HCT116 (cell line): ENCODE results near the gene CHST12. TPM values are rescaled to one million over a fixed set of nuclear protein-coding genes. Genes with fewer than 3 reads are reported as not detected.

Source experiments
- ATAC-seq: fragments of 200-7000 bp; cut with Tn5 transposase; 2 replicates; pipeline ENCODE4 v1.9.1; 2020; ENCODE audit warnings: mild to moderate bottlenecking, moderate library complexity
- BruUV-seq: library from RNA; stranded (reverse); fragments of 400-500 nt; replicated peaks from 2 replicates; lab custom pipeline; 2021; lab: Mats Ljungman, UMichigan
- CTCF ChIA-PET: fragments of 300-600 bp; sonication (Branson Sonifier 250); formaldehyde crosslinking; loops from one replicate; lab custom pipeline; 2021; ENCODE audit warnings: antibody characterized with exemption; lab: Charles Lee
- POLR2A ChIA-PET: fragments of 300-600, 350-600 bp; sonication (Branson Sonifier 250); formaldehyde crosslinking; loops from one replicate; lab custom pipeline; 2021; ENCODE audit warnings: antibody characterized with exemption; lab: Charles Lee
- RAD21 ChIA-PET, 2 experiments: fragments of 300-600 bp; sonication (Branson Sonifier 250); formaldehyde crosslinking; loops; one replicate each; lab custom pipeline; 2023; ENCODE audit warnings: low total read pairs in 2 of 2; ENCODE audit not compliant: uncharacterized antibody in 2 of 2, unreplicated experiment in 2 of 2, low non-redundant PET in 1 of 2; lab: Charles Lee
- DNase-seq: peaks from one replicate; pipeline ENCODE4 v3.0.0-alpha.2; 2010; ENCODE audit warnings: low read depth, low spot score
- H2AFZ ChIP-seq: fragments of 200-600 bp; shearing (Covaris generic), sonication (generic); 2 replicates; pipeline ENCODE4 v1.6.1; 2017; ENCODE audit warnings: low read depth, mixed run types, mixed read lengths, antibody characterized with exemption, low read length; ENCODE audit not compliant: poor library complexity, severe bottlenecking
- H3K27ac ChIP-seq: 2 replicates; pipeline ENCODE4 v1.5.1; 2012; ENCODE audit warnings: low read depth, low read length
- H3K27me3 ChIP-seq: fragments of 200-600 bp; sonication (generic); 2 replicates; pipeline ENCODE4 v1.6.1; 2016; ENCODE audit warnings: mixed run types, low read length, mixed read lengths; ENCODE audit not compliant: insufficient read depth
- H3K36me3 ChIP-seq, 2 experiments: fragments of 200-500 bp in 1 of 2; fragments of 200-600 bp in 1 of 2; sonication (Bioruptor generic) in 1 of 2; sonication (generic) in 1 of 2; 2 replicates each; pipeline versions ENCODE4 v1.5.1 to v1.6.1; 2014 to 2016; ENCODE audit warnings: low read length in 2 of 2, inconsistent platforms in 1 of 2, mixed read lengths in 1 of 2, mixed run types in 1 of 2; ENCODE audit not compliant: insufficient read depth in 2 of 2, control insufficient read depth in 1 of 2
- H3K4me1 ChIP-seq, 2 experiments: fragments of 200-600 bp in 1 of 2; sonication (generic) in 1 of 2; 2 replicates each; pipeline versions ENCODE4 v1.5.1 to v1.6.1; 2012 to 2017; ENCODE audit warnings: low read length in 2 of 2, inconsistent platforms in 1 of 2, mild to moderate bottlenecking in 1 of 2, mixed read lengths in 1 of 2, mixed run types in 1 of 2, moderate library complexity in 1 of 2; ENCODE audit not compliant: insufficient read depth in 2 of 2, control insufficient read depth in 1 of 2
- H3K4me2 ChIP-seq: fragments of 200-600 bp; sonication (generic); 2 replicates; pipeline ENCODE4 v1.6.1; 2017; ENCODE audit warnings: mixed run types, low read length, mixed read lengths
- H3K4me3 ChIP-seq, 2 experiments: fragments of 200-600 bp in 1 of 2; sonication (generic) in 1 of 2; replicated peaks in 1 of 2; 2 replicates each; pipeline ENCODE4 v1.5.1; 2011 to 2016; ENCODE audit warnings: low read length in 2 of 2, control low read depth in 1 of 2, low read depth in 1 of 2, mild to moderate bottlenecking in 1 of 2, mixed read lengths in 1 of 2, mixed run types in 1 of 2
- H3K79me2 ChIP-seq: fragments of 200-600 bp; sonication (generic); 2 replicates; pipeline ENCODE4 v1.6.1; 2017; ENCODE audit warnings: mild to moderate bottlenecking, mixed run types, low read length, moderate library complexity, mixed read lengths; ENCODE audit not compliant: insufficient read depth
- H3K9ac ChIP-seq: fragments of 200-600 bp; sonication (generic); 2 replicates; pipeline ENCODE4 v1.6.1; 2016; ENCODE audit warnings: low read length, mixed read lengths
- H3K9me2 ChIP-seq: fragments of 200-600 bp; sonication (generic), shearing (Covaris generic); 2 replicates; pipeline ENCODE4 v1.6.1; 2017; ENCODE audit warnings: mixed run types, mild to moderate bottlenecking, moderate library complexity; ENCODE audit not compliant: insufficient read depth
- H3K9me3 ChIP-seq, 2 experiments: fragments of 200-500 bp in 1 of 2; fragments of 200-600 bp in 1 of 2; sonication (Bioruptor generic) in 1 of 2; sonication (generic) in 1 of 2; 2 replicates each; pipeline ENCODE4 v1.6.1; 2014 to 2017; ENCODE audit warnings: low read length in 2 of 2, mixed read lengths in 2 of 2, inconsistent platforms in 1 of 2, low read depth in 1 of 2, mild to moderate bottlenecking in 1 of 2, mixed run types in 1 of 2, moderate library complexity in 1 of 2; ENCODE audit not compliant: control insufficient read depth in 1 of 2, insufficient read depth in 1 of 2
- H4K20me1 ChIP-seq: fragments of 200-600 bp; sonication (generic), shearing (Covaris generic); 2 replicates; pipeline ENCODE4 v1.6.1; 2017; ENCODE audit warnings: mixed run types, mild to moderate bottlenecking, moderate library complexity; ENCODE audit not compliant: insufficient read depth
- CEBPB ChIP-seq: IDR thresholded peaks from 2 replicates; pipeline ENCODE4 v1.6.1; 2012; ENCODE audit warnings: low read depth
- EGR1 ChIP-seq: IDR thresholded peaks from 2 replicates; pipeline ENCODE4 v1.6.1; 2012; ENCODE audit warnings: low read depth
- ELF1 ChIP-seq: IDR thresholded peaks from 2 replicates; pipeline ENCODE4 v1.6.1; 2012; ENCODE audit warnings: low read depth, borderline replicate concordance
- EZH2 ChIP-seq: fragments of 200-600 bp; sonication (generic); IDR thresholded peaks from 2 replicates; pipeline ENCODE4 v1.6.1; 2017; ENCODE audit warnings: antibody characterized with exemption, mixed run types
- FOSL1 ChIP-seq: IDR thresholded peaks from 2 replicates; pipeline ENCODE4 v1.6.1; 2012; ENCODE audit warnings: low read depth
- JUND ChIP-seq: IDR thresholded peaks from 2 replicates; pipeline ENCODE4 v1.6.1; 2012
- TCF7L2 ChIP-seq: IDR thresholded peaks from 2 replicates; pipeline ENCODE4 v1.7.0; 2011; ENCODE audit warnings: borderline replicate concordance, inconsistent platforms; ENCODE audit not compliant: insufficient read depth, insufficient read length; ENCODE audit errors: extremely low read depth
- ZNF274 ChIP-seq: fragments of 200-500 bp; sonication (Bioruptor generic); IDR thresholded peaks from 2 replicates; pipeline ENCODE4 v1.6.1; 2014; ENCODE audit warnings: mild to moderate bottlenecking, low read depth, low read length, inconsistent platforms
- intact Hi-C: fragments of 100-400 bp; cut with micrococcal nuclease; formaldehyde crosslinking; loops from 2 replicates; pipeline ENCODE4 v1.10.0; 2022
- total RNA-seq: library from RNA; stranded (reverse); gene quantifications from one replicate; pipeline ENCODE4 v1.2.1, GENCODE V29; 2021; ENCODE audit not compliant: unreplicated experiment
- TF ChIP-seq, protein P1 (sequence below), 3 experiments: fragments of 200-600 bp in 1 of 3; sonication (generic) in 1 of 3; IDR thresholded peaks in 2 of 3; conservative IDR thresholded peaks in 1 of 3; 2 replicates each; pipeline ENCODE4 v1.5.1; 2012 to 2017; ENCODE audit warnings: low read depth in 2 of 3, low read length in 2 of 3, antibody characterized with exemption in 1 of 3, borderline replicate concordance in 1 of 3, control low read depth in 1 of 3, mild to moderate bottlenecking in 1 of 3, mixed read lengths in 1 of 3, mixed run types in 1 of 3, moderate library complexity in 1 of 3; ENCODE audit not compliant: insufficient read depth in 1 of 3
- TF ChIP-seq, protein P2 (sequence below): IDR thresholded peaks from 2 replicates; pipeline ENCODE4 v1.6.1; 2012

Gene CHST12
- total RNA-seq, 1 experiment from 2014 or later, result 14.2 TPM

DNA sequence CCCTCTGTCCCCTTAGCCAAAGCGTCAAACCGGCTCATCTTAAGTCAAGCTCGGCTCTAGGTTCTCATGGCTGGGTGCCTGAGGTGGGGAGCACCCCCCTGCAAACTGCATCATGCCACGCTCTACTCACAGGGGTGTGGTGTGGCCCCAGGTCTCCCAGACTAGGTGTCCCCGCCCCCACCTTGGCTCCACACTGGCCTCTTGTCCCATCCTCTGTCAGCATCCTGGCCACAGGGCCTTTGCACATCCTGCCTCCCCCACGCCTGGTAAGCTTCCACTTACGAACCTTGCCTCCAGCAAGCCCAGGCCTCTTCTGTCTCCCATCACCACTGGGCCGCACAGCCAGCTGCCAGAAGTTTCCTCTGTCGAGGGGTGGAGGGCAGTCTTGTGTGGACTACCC, 93.0 kb downstream of the CHST12 start (continued):
- TF ChIP-seq, protein P1, sequence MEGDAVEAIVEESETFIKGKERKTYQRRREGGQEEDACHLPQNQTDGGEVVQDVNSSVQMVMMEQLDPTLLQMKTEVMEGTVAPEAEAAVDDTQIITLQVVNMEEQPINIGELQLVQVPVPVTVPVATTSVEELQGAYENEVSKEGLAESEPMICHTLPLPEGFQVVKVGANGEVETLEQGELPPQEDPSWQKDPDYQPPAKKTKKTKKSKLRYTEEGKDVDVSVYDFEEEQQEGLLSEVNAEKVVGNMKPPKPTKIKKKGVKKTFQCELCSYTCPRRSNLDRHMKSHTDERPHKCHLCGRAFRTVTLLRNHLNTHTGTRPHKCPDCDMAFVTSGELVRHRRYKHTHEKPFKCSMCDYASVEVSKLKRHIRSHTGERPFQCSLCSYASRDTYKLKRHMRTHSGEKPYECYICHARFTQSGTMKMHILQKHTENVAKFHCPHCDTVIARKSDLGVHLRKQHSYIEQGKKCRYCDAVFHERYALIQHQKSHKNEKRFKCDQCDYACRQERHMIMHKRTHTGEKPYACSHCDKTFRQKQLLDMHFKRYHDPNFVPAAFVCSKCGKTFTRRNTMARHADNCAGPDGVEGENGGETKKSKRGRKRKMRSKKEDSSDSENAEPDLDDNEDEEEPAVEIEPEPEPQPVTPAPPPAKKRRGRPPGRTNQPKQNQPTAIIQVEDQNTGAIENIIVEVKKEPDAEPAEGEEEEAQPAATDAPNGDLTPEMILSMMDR (IDR thresholded peaks at IDR 0.05 in 2 of 3, conservative IDR thresholded peaks at IDR 0.05 in 1 of 3; ENCODE audit: borderline replicate concordance in 1 of 3, insufficient read depth in 1 of 3, low read depth in 2 of 3, low read length in 2 of 3), result no peak
- TF ChIP-seq TCF7L2 (no peak), EZH2 (no peak)

DNA sequence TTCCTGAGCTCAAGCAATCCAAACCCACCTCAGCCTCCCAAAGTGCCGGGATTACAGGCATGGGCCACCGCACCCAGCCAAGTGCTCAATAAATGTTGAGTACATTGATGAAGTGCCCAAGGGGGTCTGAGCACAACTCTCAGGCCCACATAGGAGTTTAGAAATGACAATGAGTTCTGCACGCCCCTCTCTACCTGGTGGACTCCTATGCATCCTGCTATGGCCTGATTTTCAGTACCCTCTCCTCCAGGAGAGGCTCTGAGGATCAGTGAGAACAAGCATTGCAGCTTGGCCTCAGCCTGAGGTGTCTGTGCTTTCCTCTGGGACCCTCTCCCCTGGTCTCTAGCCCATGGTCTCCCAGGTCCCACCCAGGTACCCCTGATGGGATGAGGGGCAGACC, 93.7 kb downstream of the CHST12 start:
- POLR2A ChIA-PET, result no interaction called here

More for the DNA sequence above, 93.7 kb downstream of the CHST12 start:
- ChIA-PET CTCF (no interaction called here), RAD21 (no interaction called here)
- Histone ChIP-seq H3K9ac (no peak overlapping the region), H4K20me1 (no peaks in the 10 kb centered on the region), H3K4me1 (no peaks in the 10 kb centered on the region; a peak in 1 of 4 replicates), H3K27me3 (no peaks in the 10 kb centered on the region), H3K9me2 (no peaks in the 10 kb centered on the region), H3K4me2 (no peak overlapping the region), H3K27ac (no peak overlapping the region), H3K79me2 (no peaks in the 10 kb centered on the region), H3K4me3 (no peak overlapping the region), H2AFZ (no peak overlapping the region), H3K9me3 (no peaks in the 10 kb centered on the region), H3K36me3 (no peaks in the 10 kb centered on the region)
- intact Hi-C loops, result no loop called here
- TF ChIP-seq, protein P1 (IDR thresholded peaks at IDR 0.05 in 2 of 3, conservative IDR thresholded peaks at IDR 0.05 in 1 of 3; ENCODE audit: borderline replicate concordance in 1 of 3, insufficient read depth in 1 of 3, low read depth in 2 of 3, low read length in 2 of 3), result no peak
- TF ChIP-seq ZNF274 (no peak), FOSL1 (no peak), EZH2 (no peak), EGR1 (no peak), JUND (no peak), CEBPB (no peak), ELF1 (no peak), TCF7L2 (no peak)
- TF ChIP-seq, protein P2, sequence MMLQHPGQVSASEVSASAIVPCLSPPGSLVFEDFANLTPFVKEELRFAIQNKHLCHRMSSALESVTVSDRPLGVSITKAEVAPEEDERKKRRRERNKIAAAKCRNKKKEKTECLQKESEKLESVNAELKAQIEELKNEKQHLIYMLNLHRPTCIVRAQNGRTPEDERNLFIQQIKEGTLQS, result no peak
- ATAC-seq, result no peak
- BruUV-seq, result no TSS peak
- DNase-seq, result no peak
